ENCODE data around the gene DUOX1.

The DUOX1 gene

GRCh38 chr15:45199136-45199810 is 69.5 kb downstream of the DUOX1 start:
- Histone ChIP-seq H2AFZ (ENCODE audit: low read depth, low read length, severe bottlenecking) (peak overlapping the region; percentile 99), H3K4me2 (ENCODE audit: low read depth, low read length, poor library complexity, severe bottlenecking) (peak overlapping the region; percentile 96), H3K27me3 (ENCODE audit: low read length) (no peaks in the 10 kb centered on the region), H3K9me3 (ENCODE audit: insufficient read depth, low read length) (no peaks in the 10 kb centered on the region), H3K9me2 (replicated peaks; ENCODE audit: insufficient read depth, low read length) (no peaks in the 10 kb centered on the region), H4K20me1 (ENCODE audit: low read depth, low read length) (no peaks in the 10 kb centered on the region), H3K79me2 (ENCODE audit: insufficient read depth, low read length) (no peaks in the 10 kb centered on the region), H3F3A (ENCODE audit: insufficient read depth) (peaks cover 25% of the 10 kb centered on the region), H3K9ac (ENCODE audit: low read length) (peak overlapping the region; percentile 63), H3K27ac (ENCODE audit: low read depth, low read length) (peak overlapping the region; percentile 65), H3K4me3 (ENCODE audit: insufficient read depth, low read length, poor library complexity, severe bottlenecking) (peak overlapping the region; percentile 61), H3K36me3 (ENCODE audit: low read length) (no peaks in the 10 kb centered on the region)
- TF ChIP-seq EZH2phosphoT487 (conservative IDR thresholded peaks at IDR 0.05; ENCODE audit: low read length) (no peak), CTCF (IDR thresholded peaks at IDR 0.05; ENCODE audit: insufficient read depth, low read length, poor library complexity, severe bottlenecking) (no peak)

- Histone ChIP-seq H3K27ac (ENCODE audit: low read depth, low read length) (peak overlapping the region; percentile 65), H3K79me2 (ENCODE audit: insufficient read depth, low read length) (no peaks in the 10 kb centered on the region), H4K20me1 (ENCODE audit: low read depth, low read length) (no peaks in the 10 kb centered on the region), H3K36me3 (ENCODE audit: low read length) (no peaks in the 10 kb centered on the region), H3K9me3 (ENCODE audit: insufficient read depth, low read length) (no peaks in the 10 kb centered on the region), H3K9ac (ENCODE audit: low read length) (peak overlapping the region; percentile 63), H3F3A (ENCODE audit: insufficient read depth) (peaks cover 25% of the 10 kb centered on the region), H3K4me3 (ENCODE audit: insufficient read depth, low read length, poor library complexity, severe bottlenecking) (peak overlapping the region; percentile 61), H2AFZ (ENCODE audit: low read depth, low read length, severe bottlenecking) (peak overlapping the region; percentile 99), H3K4me2 (ENCODE audit: low read depth, low read length, poor library complexity, severe bottlenecking) (peak overlapping the region; percentile 96), H3K27me3 (ENCODE audit: low read length) (no peaks in the 10 kb centered on the region), H3K9me2 (replicated peaks; ENCODE audit: insufficient read depth, low read length) (no peaks in the 10 kb centered on the region)
- TF ChIP-seq EZH2phosphoT487 (conservative IDR thresholded peaks at IDR 0.05; ENCODE audit: low read length) (no peak), CTCF (IDR thresholded peaks at IDR 0.05; ENCODE audit: insufficient read depth, low read length, poor library complexity, severe bottlenecking) (no peak)
Observed at GRCh38 chr15:45200001-45200798, 70.4 kb downstream of the DUOX1 start.

GRCh38 chr15:45200799-45201556 is 71.2 kb downstream of the DUOX1 start:
- Histone ChIP-seq H3K27me3 (ENCODE audit: low read length) (no peaks in the 10 kb centered on the region), H3K79me2 (ENCODE audit: insufficient read depth, low read length) (no peaks in the 10 kb centered on the region), H4K20me1 (ENCODE audit: low read depth, low read length) (no peaks in the 10 kb centered on the region), H3K9me3 (ENCODE audit: insufficient read depth, low read length) (no peaks in the 10 kb centered on the region), H3K4me3 (ENCODE audit: insufficient read depth, low read length, poor library complexity, severe bottlenecking) (peak overlapping the region; percentile 61), H3K9me2 (replicated peaks; ENCODE audit: insufficient read depth, low read length) (no peaks in the 10 kb centered on the region), H2AFZ (ENCODE audit: low read depth, low read length, severe bottlenecking) (peak overlapping the region; percentile 92), H3F3A (ENCODE audit: insufficient read depth) (peaks cover 25% of the 10 kb centered on the region), H3K9ac (ENCODE audit: low read length) (peak overlapping the region; percentile 34), H3K36me3 (ENCODE audit: low read length) (no peaks in the 10 kb centered on the region), H3K27ac (ENCODE audit: low read depth, low read length) (no peak overlapping the region), H3K4me2 (ENCODE audit: low read depth, low read length, poor library complexity, severe bottlenecking) (peak overlapping the region; percentile 96)
- no peak for TF ChIP-seq CTCF (IDR thresholded peaks at IDR 0.05; ENCODE audit: insufficient read depth, low read length, poor library complexity, severe bottlenecking)
- no peak for TF ChIP-seq EZH2phosphoT487 (conservative IDR thresholded peaks at IDR 0.05; ENCODE audit: low read length)

Data from SU-DHL-6 (cell line).